Right hindlimb (tissue), 1 donor: ENCODE results near the gene LCMT2.

Source experiments
- DNase-seq: peaks from one replicate; pipeline ENCODE4 v3.0.0-alpha.2; 2018

LCMT2 gene

GRCh38 chr15:43275740-43276562, 54.4 kb downstream of the LCMT2 start:
- no peak for DNase-seq

GRCh38 chr15:43274136-43274535, 56.2 kb downstream of the LCMT2 start:
- DNase-seq: no peak
